HS-27A (cell line): Measurements from ENCODE around the gene SREBF2.

Experiments used
- DNase-seq: peaks from one replicate; pipeline ENCODE4 v3.0.0-alpha.2; 2012; ENCODE audit warnings: low read depth, missing footprints

Gene SREBF2

DNA sequence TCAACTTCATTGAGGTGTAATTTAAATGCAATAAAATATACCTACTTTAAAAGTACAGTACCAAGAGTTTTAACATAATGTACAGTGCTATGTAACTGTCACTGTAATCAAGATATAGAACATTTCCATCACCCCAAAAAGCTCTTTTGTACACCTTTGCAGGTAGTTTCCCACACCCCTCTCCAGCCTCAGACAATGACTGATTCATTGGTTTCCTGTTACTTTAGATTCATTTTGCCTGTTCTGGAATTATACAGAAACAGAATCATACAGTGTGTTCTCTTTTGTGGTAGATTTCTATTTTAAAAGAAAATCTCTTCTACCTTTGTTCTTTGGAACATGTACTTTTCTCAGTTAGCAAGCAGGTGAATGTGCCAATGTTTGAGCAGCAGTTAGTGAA, 43.8 kb downstream of the SREBF2 start:
- no peak for DNase-seq

DNA sequence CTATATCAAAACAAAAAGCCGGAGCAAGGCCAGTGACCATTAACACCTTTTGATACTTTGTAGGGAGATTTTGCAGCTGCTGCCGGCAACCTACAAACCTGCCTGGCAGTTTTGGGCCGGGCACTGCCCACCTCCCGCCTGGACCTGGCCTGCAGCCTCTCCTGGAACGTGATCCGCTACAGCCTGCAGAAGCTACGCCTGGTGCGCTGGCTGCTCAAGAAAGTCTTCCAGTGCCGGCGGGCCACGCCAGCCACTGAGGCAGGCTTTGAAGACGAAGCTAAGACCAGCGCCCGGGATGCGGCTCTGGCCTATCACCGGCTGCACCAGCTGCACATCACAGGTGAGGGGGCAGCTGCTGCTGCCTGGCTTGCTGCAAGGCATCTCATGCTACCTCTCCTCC, 47.7 kb downstream of the SREBF2 start:
- no peak for DNase-seq

DNA sequence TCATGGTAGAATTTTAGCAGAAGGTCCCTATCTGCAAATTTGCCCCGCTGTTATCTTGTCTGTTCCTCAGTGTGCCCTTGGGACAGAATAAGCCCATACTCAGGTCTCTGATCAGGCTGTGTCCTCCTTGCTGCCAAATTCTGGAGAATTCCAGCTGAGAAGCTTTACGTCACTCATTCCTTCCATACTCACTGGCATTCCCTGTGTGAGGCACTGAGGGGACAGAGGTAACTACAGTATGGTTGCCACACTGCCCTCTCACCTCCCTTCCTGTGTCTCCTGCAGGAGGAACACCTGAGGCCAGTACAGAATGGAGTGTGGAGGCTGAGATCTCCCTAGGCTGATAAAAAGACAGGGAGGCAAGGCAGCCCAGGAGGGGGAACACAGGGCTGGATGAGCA, 50.5 kb downstream of the SREBF2 start:
- no peak for DNase-seq

DNA sequence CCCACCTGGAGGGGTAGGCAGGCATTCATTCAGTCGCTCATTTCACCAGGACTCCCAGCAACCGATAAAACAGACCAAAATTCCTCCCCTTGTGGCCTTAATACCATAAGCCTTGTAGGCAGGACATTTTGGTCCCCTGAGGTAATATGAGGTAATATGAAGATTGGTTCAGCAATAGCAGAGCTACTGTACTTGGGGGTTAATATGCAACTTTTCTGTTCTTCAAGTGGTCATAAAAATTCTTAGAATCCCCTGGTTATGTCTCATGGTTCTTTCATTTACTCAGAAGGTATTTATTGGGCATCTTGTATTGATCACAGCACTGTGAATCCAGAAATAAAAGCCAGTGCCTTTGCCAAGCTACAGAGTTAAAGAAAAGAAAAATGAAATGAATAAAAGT, 52.2 kb downstream of the SREBF2 start:
- DNase-seq, result no peak

DNA sequence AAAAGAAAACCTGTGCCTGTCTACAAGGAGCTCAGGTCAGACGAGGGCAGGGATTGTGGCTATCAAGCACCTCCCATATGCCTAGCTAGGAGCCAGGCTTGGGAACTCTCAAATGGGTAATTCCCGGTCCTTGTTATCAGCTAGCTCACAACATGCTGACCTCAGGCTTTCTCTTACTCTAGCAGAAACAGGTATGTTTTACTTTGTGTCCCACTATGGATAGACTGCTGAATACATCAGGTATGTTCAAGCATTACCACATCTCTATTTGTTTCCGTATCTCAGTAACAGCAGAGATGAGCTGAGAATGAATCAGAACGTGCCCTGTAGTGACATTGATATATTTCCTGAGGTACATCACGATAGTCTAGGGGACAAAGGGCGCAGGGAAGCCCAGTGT, 52.6 kb downstream of the SREBF2 start:
- DNase-seq, result no peak

DNA sequence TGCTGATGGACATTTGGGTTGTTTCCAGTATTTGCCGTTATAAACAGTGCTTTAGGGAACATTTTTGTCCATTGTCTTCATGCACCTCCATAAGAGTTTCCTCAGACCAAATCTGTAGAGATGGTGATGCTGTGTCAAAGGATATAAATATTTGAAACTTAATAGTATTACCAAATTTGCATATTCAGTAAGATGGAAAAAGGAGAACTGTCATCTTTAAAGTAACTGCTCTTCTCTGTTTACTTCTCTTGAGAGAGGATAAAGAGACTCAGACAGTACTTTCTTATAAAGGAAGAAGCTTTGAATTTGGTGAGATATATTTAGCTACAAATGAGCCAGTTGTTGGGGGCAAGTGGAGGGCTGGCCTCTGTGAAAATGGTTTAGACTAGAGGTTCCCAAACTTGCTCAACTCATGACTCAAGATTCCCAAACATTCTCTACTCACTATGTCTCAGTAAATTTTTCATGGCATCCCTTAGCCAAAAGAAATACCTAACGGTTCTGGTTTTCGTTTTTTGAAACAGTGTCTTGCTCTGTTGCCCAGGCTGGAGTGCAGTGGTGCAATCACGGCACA, 55.8 kb downstream of the SREBF2 start:
- no peak for DNase-seq

DNA sequence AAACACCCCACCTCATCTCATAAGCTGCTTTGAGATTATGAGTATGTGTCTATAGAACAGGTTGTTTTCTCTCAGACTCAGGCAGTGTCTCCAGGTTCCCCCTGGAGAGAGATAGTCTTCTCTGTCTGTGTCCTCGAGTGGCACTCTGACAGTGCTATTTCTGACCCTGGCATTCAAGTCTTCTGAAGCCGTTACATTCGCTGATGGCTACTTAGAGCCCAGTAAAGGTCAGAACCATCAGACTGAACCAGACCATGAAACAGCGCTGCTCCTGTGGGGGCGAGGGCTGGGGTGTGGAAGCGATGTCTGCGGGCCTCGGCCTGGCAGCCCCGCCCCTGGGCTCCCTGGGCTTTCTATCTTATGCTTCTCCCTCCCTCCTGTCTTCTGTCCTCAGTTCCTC, 58.5 kb downstream of the SREBF2 start:
- no peak for DNase-seq

DNA sequence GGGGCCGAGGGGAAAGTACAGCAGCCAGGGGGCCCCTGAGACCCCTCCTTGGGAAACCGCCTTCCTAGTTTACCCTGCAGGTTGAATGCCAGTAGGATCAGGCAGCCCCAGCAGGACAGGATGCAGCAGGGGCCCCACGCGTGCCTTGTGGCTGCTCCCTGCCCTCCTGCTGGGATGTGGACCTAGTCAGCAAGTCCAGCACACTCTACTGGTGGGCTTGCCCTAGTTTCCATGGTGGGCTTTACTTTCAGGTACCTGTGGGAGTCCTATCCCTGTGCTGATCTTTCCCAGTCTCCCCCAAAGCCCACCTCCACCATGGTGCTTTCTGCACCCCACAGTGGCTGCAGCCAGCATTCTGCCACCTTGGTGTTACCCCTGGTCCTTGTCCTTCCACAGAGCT, 59.8 kb downstream of the SREBF2 start:
- DNase-seq, result no peak

DNA sequence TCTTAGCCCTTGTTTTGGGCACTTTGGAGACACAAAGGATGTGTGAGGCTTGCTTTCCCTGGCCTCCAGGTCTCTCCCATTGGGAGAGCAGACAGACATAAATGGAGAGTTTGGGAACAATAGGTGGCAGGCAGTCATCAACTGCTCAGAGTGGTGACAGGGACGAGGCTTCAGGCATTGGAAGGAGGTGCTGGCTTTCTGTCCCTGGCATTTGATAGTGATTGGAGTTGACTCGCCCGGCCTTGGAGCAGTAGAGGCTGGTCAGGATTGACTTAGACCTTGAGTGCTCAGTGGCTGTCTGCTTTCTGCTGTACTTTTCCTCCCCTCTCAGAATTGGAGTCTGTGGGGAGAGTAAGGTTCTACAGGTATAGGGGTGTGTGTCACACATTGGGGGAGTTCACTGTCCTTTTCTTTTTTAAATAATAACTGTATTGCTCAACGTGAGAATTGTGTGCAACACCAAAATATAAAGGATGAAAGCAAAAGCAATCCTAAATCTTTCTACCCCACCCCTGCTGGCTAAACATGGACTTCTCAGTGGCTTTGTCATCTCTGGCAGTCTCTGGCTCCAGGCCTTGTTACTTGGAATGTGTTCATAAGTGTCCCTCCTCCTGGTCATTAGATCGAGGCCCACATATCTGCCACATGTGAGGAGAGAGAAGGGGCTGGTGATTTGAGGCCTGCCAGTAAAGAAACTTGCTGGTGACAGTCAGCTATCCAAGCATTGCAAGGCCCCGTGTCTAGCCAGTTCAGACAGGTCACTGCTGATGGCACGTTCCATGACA, 60.9 kb downstream of the SREBF2 start:
- DNase-seq, result no peak

DNA sequence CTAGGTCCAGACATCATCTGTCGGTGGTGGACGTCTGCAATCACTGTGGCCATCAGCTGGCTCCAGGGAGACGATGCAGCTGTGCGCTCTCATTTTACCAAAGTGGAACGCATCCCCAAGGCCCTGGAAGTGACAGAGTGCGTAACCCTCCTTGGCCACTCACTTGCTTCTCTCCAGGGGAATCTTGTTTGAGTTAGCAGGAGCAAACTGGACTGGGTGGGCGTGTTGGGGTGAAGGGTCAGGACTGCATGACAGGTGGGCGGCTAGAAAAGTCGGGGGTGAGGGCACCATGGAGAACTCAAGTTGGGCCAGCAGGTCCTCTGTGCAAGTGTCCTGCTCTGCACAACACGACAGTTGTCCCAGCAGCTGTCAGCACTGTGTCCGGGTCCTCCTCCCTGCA, 65.7 kb downstream of the SREBF2 start:
- no peak for DNase-seq

DNA sequence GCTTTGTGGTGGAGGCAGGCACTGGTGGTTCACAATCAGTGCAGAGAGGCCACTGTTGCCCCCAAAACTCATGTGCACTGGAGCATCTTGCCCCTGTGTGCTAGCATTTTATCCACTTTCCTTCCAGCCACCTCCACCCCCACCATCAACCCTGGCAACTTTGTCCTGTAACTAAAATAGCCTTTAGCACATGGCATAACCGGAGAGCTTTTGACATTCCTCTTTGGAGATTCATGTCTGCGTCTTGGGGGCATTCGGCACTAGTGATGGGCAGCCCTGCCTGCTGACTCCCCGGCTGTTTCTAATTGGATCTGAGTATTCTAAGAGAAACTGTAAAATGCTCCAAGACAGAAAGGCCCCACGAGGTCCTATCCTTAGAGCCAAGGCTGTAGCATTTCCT, 66.2 kb downstream of the SREBF2 start:
- DNase-seq, result no peak

DNA sequence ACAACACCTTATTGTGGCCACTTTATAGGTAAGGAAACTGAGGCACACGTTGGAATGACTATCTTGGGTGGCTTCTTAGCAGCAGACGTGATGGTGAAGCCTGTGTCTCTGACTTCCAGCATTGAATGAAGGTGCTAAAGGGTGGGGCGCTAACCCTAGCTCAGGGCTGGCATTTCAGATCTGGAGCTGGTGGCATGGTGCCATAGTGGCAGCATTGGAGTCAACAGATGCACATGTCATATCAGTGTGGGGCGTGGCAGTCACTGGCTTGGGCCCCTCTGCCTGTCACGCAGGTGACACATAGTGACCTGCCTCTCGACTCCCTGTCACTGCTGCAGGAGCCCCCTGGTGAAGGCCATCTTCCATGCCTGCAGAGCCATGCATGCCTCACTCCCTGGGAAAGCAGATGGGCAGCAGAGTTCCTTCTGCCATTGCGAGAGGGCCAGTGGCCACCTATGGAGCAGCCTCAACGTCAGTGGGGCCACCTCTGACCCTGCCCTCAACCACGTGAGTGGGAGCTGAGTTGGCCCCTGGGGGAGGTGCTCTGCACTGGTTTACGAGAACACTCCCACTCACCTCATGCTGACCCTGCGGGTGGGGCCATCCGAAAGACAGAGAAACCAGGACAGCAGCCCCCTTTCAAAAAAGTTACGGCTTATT, 67.2 kb downstream of the SREBF2 start:
- no peak for DNase-seq

DNA sequence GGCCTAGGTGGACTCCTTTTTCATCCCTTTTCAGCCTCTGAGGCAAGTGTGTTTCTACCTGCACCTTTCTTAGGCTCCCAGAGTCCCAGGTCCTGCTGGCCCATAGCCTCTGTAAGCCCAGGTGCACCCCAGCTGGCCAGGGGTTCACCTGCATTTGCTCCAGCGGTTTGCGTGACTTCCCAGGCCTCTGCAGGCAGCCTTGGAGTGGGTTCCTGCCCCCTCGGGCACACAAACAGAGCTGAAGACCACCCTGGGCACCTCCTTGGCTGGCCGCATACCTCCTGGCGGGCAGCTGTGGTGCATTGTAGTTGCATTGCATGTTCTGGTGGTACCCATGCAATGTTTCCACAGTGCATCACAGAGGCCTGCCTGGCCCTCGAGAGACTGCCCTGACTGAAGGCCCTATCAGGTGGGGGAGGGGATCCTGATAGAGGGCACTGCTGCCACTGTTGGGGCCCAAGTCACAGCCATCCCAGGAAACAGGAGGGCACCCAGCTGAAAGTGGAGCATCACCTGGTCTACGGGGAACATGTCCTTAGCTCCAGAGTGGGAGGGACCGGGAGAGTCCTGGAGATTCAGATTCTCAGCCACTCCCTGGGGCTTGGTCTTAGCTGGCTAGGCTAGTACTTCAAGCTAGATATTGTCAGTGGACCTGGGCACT, 67.9 kb downstream of the SREBF2 start:
- no peak for DNase-seq

DNA sequence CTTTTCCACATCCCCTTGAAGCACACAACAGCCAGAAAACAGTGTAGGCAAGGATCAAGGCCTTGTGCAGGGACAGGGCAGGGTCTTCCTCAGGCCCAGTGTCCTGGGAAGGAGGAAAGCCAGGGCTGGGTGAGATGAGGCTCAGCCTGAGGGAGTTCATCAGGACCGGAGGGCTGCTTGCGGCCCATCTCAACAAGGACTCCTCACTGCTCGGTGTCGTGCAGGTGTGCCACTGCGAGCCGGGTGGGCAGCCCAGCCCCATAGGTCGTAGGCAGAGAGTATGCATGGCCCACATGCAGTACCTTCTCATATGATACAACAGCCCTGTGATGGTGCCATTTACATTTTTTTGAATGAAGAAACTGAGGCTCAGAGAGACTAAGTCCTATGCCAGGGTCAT, 69.1 kb downstream of the SREBF2 start:
- DNase-seq, result no peak

DNA sequence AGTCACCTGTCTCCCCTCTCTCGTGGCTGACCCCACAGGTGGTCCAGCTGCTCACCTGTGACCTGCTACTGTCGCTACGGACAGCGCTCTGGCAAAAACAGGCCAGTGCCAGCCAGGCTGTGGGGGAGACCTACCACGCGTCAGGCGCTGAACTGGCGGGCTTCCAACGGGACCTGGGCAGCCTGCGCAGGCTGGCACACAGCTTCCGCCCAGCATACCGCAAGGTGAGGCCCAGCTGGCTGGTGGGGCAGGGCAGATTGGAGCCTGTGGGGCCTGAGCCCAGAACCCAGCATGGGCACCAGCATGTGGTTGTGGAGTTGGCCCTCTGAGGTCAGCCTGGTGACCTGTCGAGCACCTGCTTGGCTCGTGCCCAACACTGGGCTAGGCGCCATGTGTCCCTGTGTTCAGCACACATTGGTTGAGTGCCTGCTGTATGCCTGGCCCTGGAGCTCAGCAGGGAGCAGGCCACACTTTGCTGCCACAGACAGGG, 70.1 kb downstream of the SREBF2 start:
- DNase-seq, result no peak

DNA sequence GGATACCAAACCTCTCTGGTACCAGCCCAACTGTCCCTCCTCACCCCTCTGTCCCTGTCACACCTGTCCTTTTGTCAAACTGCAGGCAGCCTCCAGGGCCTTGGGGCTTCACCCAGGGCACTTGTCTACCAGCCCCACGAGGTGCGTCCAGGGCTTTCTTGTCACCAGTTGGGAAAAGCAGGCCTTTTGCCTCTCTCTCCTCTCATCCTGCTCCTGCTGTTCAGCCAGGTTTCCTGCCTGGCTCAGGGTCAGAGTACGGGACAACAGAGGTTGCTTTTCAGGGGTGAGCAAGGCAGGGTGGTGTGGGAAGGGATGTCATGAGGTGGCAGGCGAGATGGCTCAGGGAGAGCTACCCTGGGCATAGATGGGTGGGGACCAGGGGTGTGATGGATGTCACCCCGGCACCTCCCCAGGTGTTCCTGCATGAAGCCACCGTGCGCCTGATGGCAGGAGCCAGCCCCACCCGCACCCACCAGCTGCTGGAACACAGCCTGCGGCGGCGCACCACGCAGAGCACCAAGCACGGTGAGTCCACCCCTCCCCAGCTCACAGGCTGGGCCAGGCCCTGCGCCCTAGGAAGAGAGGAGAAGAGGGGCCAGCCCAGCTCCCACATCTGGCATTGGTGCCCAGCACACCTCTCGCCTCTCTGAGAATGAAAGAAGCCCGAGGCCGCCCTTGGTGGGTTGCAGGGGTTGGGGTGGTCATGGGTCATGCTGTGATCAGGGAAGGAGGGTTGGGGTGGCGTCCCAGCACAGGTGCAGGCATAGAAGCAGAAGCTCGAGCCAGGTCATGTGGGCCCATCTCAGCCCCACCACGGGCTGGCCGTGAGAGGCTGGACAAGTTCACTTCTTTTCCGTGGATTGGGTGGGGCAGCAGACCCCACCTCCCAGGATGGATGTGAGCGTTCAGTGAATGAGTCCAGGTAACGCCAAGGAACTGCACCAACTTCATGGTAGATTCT, 71.8 kb downstream of the SREBF2 start:
- no peak for DNase-seq

DNA sequence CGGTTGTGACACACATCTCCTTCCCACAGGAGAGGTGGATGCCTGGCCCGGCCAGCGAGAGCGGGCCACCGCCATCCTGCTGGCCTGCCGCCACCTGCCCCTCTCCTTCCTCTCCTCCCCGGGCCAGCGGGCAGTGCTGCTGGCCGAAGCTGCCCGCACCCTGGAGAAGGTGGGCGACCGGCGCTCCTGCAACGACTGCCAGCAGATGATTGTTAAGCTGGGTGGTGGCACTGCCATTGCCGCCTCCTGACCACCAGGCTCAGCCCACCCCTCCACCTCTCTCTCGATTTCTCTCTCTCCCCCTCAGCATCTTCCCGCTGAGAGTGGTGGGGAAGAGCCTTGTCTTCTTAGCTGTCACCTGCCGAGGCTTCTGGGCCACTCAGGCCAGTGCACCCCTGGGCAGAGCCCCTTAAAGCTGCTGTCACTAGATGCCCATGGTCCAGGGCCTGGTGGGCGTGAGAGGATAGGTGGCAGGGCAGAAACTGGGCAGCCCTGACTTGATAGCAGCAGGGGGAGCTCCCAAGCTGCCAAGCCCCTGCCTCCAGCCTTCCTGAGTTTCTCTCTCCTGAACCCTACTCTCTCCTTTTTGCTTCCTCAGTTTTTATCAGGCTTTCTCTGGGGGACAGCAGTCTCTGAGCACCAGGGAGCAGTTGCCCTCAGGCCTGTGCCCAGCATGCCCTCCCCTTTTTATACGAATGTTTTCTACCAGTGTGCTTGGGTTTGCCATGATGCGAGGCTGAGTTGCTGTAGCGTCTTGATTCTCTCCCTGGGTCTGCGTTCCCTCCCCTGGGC, 72.7 kb downstream of the SREBF2 start:
- no peak for DNase-seq

DNA sequence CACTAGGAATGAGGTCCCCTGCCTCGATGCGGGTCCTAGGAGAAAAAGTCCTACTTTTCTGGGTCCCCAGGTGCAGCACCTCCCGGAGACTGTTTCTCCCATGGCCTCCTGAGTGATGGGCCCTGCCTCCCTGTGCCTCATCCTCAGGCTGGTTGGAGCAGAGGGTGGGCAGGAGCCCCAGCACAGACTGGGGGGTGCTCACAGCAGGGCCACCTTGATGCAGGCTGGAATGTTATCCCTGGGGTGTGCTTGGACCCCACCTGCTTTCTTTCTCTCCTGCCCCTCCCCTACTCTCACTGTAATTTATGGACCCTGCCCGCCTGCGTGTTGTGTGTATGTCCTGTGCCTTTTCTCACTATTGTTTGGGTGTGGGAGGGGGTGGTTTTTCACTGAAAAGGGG, 73.9 kb downstream of the SREBF2 start:
- DNase-seq, result no peak

DNA sequence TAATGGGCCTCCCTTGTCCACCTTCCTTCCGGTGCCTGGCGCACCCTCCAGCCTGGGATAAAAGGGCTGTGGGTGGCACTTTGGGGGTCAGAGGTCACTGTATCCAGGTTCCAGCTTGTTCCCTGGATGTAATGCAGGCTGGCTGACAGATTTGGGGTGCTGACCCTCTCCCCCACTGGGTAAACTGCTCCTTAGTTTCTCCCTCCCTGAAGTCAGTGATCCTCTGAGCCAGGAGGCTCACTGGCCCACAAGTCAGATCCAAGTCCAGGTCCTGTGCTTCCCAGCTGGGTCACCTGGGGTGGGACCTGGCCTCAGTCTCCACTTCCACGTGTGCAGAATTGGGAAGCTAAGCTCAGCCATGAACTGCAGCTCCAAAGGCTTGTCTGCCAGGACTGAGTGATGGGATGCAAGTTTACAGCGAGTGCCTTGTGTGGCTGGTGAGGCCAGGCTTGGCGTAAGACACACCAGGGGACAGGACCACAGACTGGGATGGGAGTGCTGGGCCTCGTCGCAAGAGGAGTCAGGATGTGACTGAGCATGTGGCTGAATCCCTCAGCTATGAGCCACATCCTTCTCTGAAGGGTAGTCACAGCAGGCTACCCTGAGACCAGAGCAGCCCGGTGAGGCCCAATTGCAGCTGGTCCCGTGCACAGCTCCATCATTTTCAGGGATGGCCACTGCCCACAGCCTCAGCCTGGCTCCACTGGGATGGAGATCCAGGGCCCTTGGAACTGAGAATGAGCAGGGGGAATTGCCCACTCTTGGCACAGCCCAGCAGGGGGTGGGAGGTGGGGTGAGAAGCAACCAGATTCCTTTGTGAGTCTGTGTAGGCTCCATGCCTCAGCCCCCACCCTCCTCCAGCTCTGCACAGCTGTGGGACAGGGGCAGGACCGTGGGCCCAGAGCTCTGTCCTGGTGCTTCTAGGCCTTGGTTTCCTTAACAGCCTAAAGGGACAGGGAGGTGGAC, 74.8 kb downstream of the SREBF2 start:
- no peak for DNase-seq
